ENCODE data around the gene RNF149. TPM values are rescaled to one million over a fixed set of nuclear protein-coding genes. Genes with fewer than 3 reads are reported as not detected.

Gene RNF149
- total RNA-seq, 1 experiment from 2014 or later = 40.2 TPM

GRCh38 chr2:101287303-101287702, 21.2 kb downstream of the RNF149 start:
- DNase-seq (ENCODE audit: low read depth, low spot score) = no peak
- peaks cover 25 to 31% of the 10 kb centered on the region in 2 experiments; a peak in 3 of 4 replicates for H3K36me3 ChIP-seq (ENCODE audit: control insufficient read depth in 1 of 2, insufficient read depth in 2 of 2, low read length in 2 of 2)
- CTCF ChIA-PET = no interaction called here

DNA sequence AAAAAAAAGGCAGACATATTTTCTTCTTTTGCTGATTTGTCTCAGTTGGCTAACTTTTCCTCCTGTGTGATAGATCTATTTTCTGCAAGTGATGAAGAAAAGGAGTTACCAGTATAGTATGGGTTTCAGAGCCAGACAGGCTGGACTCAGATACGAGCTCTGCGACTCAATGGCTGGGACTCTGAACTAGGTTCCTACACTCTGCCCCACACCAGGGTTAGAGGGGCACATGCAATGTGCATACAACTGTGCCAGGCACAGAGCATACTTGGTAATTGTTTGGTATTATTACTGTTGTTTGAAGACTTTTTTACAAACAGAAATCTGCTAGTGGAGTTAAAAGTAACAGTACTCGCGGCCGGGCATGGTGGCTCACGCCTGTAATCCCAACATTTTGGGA, 21.8 kb downstream of the RNF149 start:
- Histone ChIP-seq H3K4me2 (ENCODE audit: low read length) (no peak overlapping the region), H4K20me1 (ENCODE audit: insufficient read depth) (no peaks in the 10 kb centered on the region), H3K9me2 (ENCODE audit: insufficient read depth) (no peaks in the 10 kb centered on the region), H3K36me3 (ENCODE audit: control insufficient read depth in 1 of 2, insufficient read depth in 2 of 2, low read length in 2 of 2) (peaks cover 32 to 36% of the 10 kb centered on the region in 2 experiments; a peak in 3 of 4 replicates), H3K9ac (ENCODE audit: low read length) (no peak overlapping the region), H3K9me3 (ENCODE audit: control insufficient read depth in 1 of 2, insufficient read depth in 1 of 2, low read depth in 1 of 2, low read length in 2 of 2) (no peaks in the 10 kb centered on the region), H3K27me3 (ENCODE audit: insufficient read depth, low read length) (no peaks in the 10 kb centered on the region), H3K4me3 (replicated peaks in 1 of 2; ENCODE audit: low read depth in 1 of 2, low read length in 2 of 2) (no peak overlapping the region), H3K4me1 (ENCODE audit: control insufficient read depth in 1 of 2, insufficient read depth in 2 of 2, low read length in 2 of 2) (no peaks in the 10 kb centered on the region), H3K79me2 (ENCODE audit: insufficient read depth, low read length) (peaks cover 22% of the 10 kb centered on the region), H3K27ac (ENCODE audit: low read depth, low read length) (no peak overlapping the region), H2AFZ (ENCODE audit: low read depth, low read length, poor library complexity, severe bottlenecking) (no peak overlapping the region)
- DNase-seq (ENCODE audit: low read depth, low spot score) (no peak), ATAC-seq (no peak)
- intact Hi-C loops (cut with micrococcal nuclease) = no loop called here
- ChIA-PET RAD21 (ENCODE audit: low non-redundant PET in 1 of 2, low total read pairs in 2 of 2, uncharacterized antibody in 2 of 2, unreplicated experiment in 2 of 2) (no interaction called here), CTCF (no interaction called here), POLR2A (no interaction called here)
- BruUV-seq (replicated peaks) = no TSS peak
- TF ChIP-seq POLR2AphosphoS5 (IDR thresholded peaks at IDR 0.05; ENCODE audit: low read depth, low read length) (no peak), ZNF274 (IDR thresholded peaks at IDR 0.05; ENCODE audit: low read depth, low read length) (no peak), SP1 (IDR thresholded peaks at IDR 0.05; ENCODE audit: low read depth) (no peak), EZH2phosphoT487 (IDR thresholded peaks at IDR 0.05; ENCODE audit: borderline replicate concordance) (no peak)
- TF ChIP-seq, protein P1, sequence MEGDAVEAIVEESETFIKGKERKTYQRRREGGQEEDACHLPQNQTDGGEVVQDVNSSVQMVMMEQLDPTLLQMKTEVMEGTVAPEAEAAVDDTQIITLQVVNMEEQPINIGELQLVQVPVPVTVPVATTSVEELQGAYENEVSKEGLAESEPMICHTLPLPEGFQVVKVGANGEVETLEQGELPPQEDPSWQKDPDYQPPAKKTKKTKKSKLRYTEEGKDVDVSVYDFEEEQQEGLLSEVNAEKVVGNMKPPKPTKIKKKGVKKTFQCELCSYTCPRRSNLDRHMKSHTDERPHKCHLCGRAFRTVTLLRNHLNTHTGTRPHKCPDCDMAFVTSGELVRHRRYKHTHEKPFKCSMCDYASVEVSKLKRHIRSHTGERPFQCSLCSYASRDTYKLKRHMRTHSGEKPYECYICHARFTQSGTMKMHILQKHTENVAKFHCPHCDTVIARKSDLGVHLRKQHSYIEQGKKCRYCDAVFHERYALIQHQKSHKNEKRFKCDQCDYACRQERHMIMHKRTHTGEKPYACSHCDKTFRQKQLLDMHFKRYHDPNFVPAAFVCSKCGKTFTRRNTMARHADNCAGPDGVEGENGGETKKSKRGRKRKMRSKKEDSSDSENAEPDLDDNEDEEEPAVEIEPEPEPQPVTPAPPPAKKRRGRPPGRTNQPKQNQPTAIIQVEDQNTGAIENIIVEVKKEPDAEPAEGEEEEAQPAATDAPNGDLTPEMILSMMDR (IDR thresholded peaks at IDR 0.05 in 2 of 3, conservative IDR thresholded peaks at IDR 0.05 in 1 of 3; ENCODE audit: borderline replicate concordance in 1 of 3, insufficient read depth in 1 of 3, low read depth in 2 of 3, low read length in 2 of 3) = no peak

More at GRCh38 chr2:101287303-101287702, 21.2 kb downstream of the RNF149 start:
- TF ChIP-seq ZNF274 (IDR thresholded peaks at IDR 0.05; ENCODE audit: low read depth, low read length) (no peak), ZFX (IDR thresholded peaks at IDR 0.05) (no peak)
- no peak for ATAC-seq
- no peaks in the 10 kb centered on the region for H3K9me2 ChIP-seq (ENCODE audit: insufficient read depth)
- no peak overlapping the region for H3K4me3 ChIP-seq (replicated peaks in 1 of 2; ENCODE audit: low read depth in 1 of 2, low read length in 2 of 2)
- no peak overlapping the region for H3K9ac ChIP-seq (ENCODE audit: low read length)
- no peaks in the 10 kb centered on the region for H3K4me1 ChIP-seq (ENCODE audit: control insufficient read depth in 1 of 2, insufficient read depth in 2 of 2, low read length in 2 of 2)
- no peak overlapping the region for H3K4me2 ChIP-seq (ENCODE audit: low read length)
- H3K9me3 ChIP-seq (ENCODE audit: control insufficient read depth in 1 of 2, insufficient read depth in 1 of 2, low read depth in 1 of 2, low read length in 2 of 2) = no peaks in the 10 kb centered on the region
- BruUV-seq (replicated peaks) = no TSS peak
- ChIA-PET RAD21 (ENCODE audit: low non-redundant PET in 1 of 2, low total read pairs in 2 of 2, uncharacterized antibody in 2 of 2, unreplicated experiment in 2 of 2) (no interaction called here), POLR2A (no interaction called here)
- intact Hi-C loops (cut with micrococcal nuclease) = no loop called here
- no peak overlapping the region for H2AFZ ChIP-seq (ENCODE audit: low read depth, low read length, poor library complexity, severe bottlenecking)
- no peak overlapping the region for H3K27ac ChIP-seq (ENCODE audit: low read depth, low read length)
- H3K27me3 ChIP-seq (ENCODE audit: insufficient read depth, low read length) = no peaks in the 10 kb centered on the region
- H3K79me2 ChIP-seq (ENCODE audit: insufficient read depth, low read length) = peaks cover 24% of the 10 kb centered on the region
- H4K20me1 ChIP-seq (ENCODE audit: insufficient read depth) = no peaks in the 10 kb centered on the region

All from HCT116 (cell line).